WTC11 (cell line): ENCODE results near the gene GTF2F1. TPM values are rescaled to one million over a fixed set of nuclear protein-coding genes. Genes with fewer than 3 reads are reported as not detected.
"Not testable (repeated sequence)": the region's sequence is repeated elsewhere in the genome, so short reads cannot be mapped to it uniquely, and the experiment has no call there.

Experiments used
- ATAC-seq: fragments of 200-7000 bp; cut with Tn5 transposase; 2 replicates; pipeline ENCODE4 v1.10.0; 2021; ENCODE audit warnings: mild to moderate bottlenecking, moderate library complexity
- CTCF ChIA-PET: fragments of 300-600 bp; sonication (Branson Sonifier 250); formaldehyde crosslinking; loops from one replicate; lab custom pipeline; 2021; ENCODE audit warnings: antibody characterized with exemption; lab: Charles Lee
- POLR2A ChIA-PET: fragments of 350-600 bp; sonication (Branson Sonifier 250); formaldehyde crosslinking; loops from one replicate; lab custom pipeline; 2021; ENCODE audit warnings: antibody characterized with exemption; lab: Charles Lee
- DNase-seq: peaks from one replicate; pipeline ENCODE4 v3.0.0; 2021; ENCODE audit warnings: low spot score
- H3K27ac Mint-ChIP-seq: 2 replicates; pipeline ENCODE4 v1.8.0; 2021; ENCODE audit warnings: mixed read lengths
- H3K27me3 Mint-ChIP-seq: 2 replicates; pipeline ENCODE4 v1.8.0; 2021; ENCODE audit warnings: low read depth, mild to moderate bottlenecking, moderate library complexity, mixed read lengths
- H3K36me3 Mint-ChIP-seq: 2 replicates; pipeline ENCODE4 v1.8.0; 2021; ENCODE audit warnings: mixed read lengths
- H3K4me1 Mint-ChIP-seq: 2 replicates; pipeline ENCODE4 v1.8.0; 2022; ENCODE audit warnings: mixed read lengths
- H3K4me3 Mint-ChIP-seq: 2 replicates; pipeline ENCODE4 v1.8.0; 2021; ENCODE audit warnings: mild to moderate bottlenecking, moderate library complexity, mixed read lengths
- H3K9me3 Mint-ChIP-seq: 2 replicates; pipeline ENCODE4 v1.8.0; 2021; ENCODE audit warnings: mixed read lengths
- ATF1 ChIP-seq: sonication (generic); formaldehyde crosslinking; IDR thresholded peaks from 2 replicates; pipeline ENCODE4 v1.8.1; 2023; ENCODE audit warnings: mild to moderate bottlenecking, moderate library complexity, missing genetic modification reagents
- CBFB ChIP-seq: sonication (generic); formaldehyde crosslinking; IDR thresholded peaks from 2 replicates; pipeline ENCODE4 v1.8.1; 2022; ENCODE audit warnings: mild to moderate bottlenecking, low read depth, missing genetic modification reagents
- ESRRA ChIP-seq: sonication (generic); formaldehyde crosslinking; IDR thresholded peaks from 2 replicates; pipeline ENCODE4 v1.8.1; 2022; ENCODE audit warnings: mild to moderate bottlenecking, missing genetic modification reagents, borderline replicate concordance
- FOXJ3 ChIP-seq: sonication (generic); formaldehyde crosslinking; IDR thresholded peaks from 2 replicates; pipeline ENCODE4 v1.9.0; 2021; ENCODE audit warnings: missing genetic modification reagents, mild to moderate bottlenecking, borderline replicate concordance
- HMGA2 ChIP-seq: fragments of 250-450 bp; sonication (Bioruptor Pico); IDR thresholded peaks from 2 replicates; pipeline ENCODE4 v1.4.0; 2021; ENCODE audit warnings: mild to moderate bottlenecking, moderate library complexity
- JAZF1 ChIP-seq: fragments of 250-450 bp; sonication (Bioruptor Pico); IDR thresholded peaks from 2 replicates; pipeline ENCODE4 v1.9.0; 2021; ENCODE audit warnings: moderate library complexity, mild to moderate bottlenecking, inconsistent platforms
- NR2C2 ChIP-seq: sonication (generic); formaldehyde crosslinking; IDR thresholded peaks from 2 replicates; pipeline ENCODE4 v1.8.0; 2022; ENCODE audit warnings: mild to moderate bottlenecking, missing genetic modification reagents
- NR3C1 ChIP-seq: sonication (generic); formaldehyde crosslinking; conservative IDR thresholded peaks from 2 replicates; pipeline ENCODE4 v1.8.1; 2023; ENCODE audit warnings: low read depth, mild to moderate bottlenecking, missing genetic modification reagents
- SP1 ChIP-seq: sonication (generic); formaldehyde crosslinking; conservative IDR thresholded peaks from 2 replicates; pipeline ENCODE4 v1.8.1; 2022; ENCODE audit warnings: missing genetic modification reagents
- ZNF138 ChIP-seq: sonication (generic); formaldehyde crosslinking; conservative IDR thresholded peaks from 2 replicates; pipeline ENCODE4 v1.8.1; 2022; ENCODE audit warnings: mild to moderate bottlenecking, moderate library complexity, missing genetic modification reagents
- ZNF423 ChIP-seq: fragments of 250-450 bp; sonication (Bioruptor Pico); IDR thresholded peaks from 2 replicates; pipeline ENCODE4 v2.1.2; 2022; ENCODE audit warnings: mild to moderate bottlenecking, moderate library complexity
- ZNF425 ChIP-seq: fragments of 250-450 bp; sonication (Bioruptor Pico); conservative IDR thresholded peaks from 2 replicates; pipeline ENCODE4 v1.9.0; 2021; ENCODE audit warnings: mild to moderate bottlenecking
- ZNF671 ChIP-seq: fragments of 250-450 bp; sonication (Bioruptor Pico); IDR thresholded peaks from 2 replicates; pipeline ENCODE4 v1.8.0; 2021; ENCODE audit warnings: mild to moderate bottlenecking
- ZSCAN18 ChIP-seq: fragments of 250-450 bp; sonication (Bioruptor Pico); IDR thresholded peaks from 2 replicates; pipeline ENCODE4 v2.1.2; 2022; ENCODE audit warnings: mild to moderate bottlenecking, moderate library complexity
- total RNA-seq: library from RNA; stranded (reverse); gene quantifications from 3 replicates; pipeline ENCODE4 v1.2.3, GENCODE V29; 2021
- TF ChIP-seq, protein P1 (sequence below): sonication (generic); formaldehyde crosslinking; IDR thresholded peaks from 2 replicates; pipeline ENCODE4 v1.8.0; 2022; ENCODE audit warnings: mild to moderate bottlenecking, missing genetic modification reagents
- TF ChIP-seq, protein P2 (sequence below): fragments of 200-600 bp; IDR thresholded peaks from 2 replicates; pipeline ENCODE4 v1.8.0; 2022; ENCODE audit warnings: antibody characterized with exemption

GTF2F1 gene
- total RNA-seq, 1 experiment from 2014 or later, result 62.4 TPM

GRCh38 chr19:6357174-6357573, 35.8 kb downstream of the GTF2F1 start:
- Mint-ChIP-seq H3K27me3 (peaks cover 8% of the 10 kb centered on the region), H3K9me3 (peaks cover 6% of the 10 kb centered on the region), H3K4me3 (no peak overlapping the region), H3K27ac (no peak overlapping the region), H3K36me3 (no peaks in the 10 kb centered on the region; the same call in 1 of the 2 replicates), H3K4me1 (no peaks in the 10 kb centered on the region)
- DNase-seq, result no peak
- TF ChIP-seq ZNF138 (CRISPR knock-in tag) (no peak), ZNF423 (no peak), CBFB (CRISPR knock-in tag) (no peak), ZNF425 (CRISPR knock-in tag) (no peak), ATF1 (CRISPR knock-in tag) (no peak), JAZF1 (CRISPR knock-in tag) (no peak), NR2C2 (CRISPR knock-in tag) (no peak)
- TF ChIP-seq, protein P1, sequence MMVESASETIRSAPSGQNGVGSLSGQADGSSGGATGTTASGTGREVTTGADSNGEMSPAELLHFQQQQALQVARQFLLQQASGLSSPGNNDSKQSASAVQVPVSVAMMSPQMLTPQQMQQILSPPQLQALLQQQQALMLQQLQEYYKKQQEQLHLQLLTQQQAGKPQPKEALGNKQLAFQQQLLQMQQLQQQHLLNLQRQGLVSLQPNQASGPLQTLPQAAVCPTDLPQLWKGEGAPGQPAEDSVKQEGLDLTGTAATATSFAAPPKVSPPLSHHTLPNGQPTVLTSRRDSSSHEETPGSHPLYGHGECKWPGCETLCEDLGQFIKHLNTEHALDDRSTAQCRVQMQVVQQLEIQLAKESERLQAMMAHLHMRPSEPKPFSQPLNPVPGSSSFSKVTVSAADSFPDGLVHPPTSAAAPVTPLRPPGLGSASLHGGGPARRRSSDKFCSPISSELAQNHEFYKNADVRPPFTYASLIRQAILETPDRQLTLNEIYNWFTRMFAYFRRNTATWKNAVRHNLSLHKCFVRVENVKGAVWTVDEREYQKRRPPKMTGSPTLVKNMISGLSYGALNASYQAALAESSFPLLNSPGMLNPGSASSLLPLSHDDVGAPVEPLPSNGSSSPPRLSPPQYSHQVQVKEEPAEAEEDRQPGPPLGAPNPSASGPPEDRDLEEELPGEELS (CRISPR knock-in tag), result no peak
- TF ChIP-seq, protein P2, sequence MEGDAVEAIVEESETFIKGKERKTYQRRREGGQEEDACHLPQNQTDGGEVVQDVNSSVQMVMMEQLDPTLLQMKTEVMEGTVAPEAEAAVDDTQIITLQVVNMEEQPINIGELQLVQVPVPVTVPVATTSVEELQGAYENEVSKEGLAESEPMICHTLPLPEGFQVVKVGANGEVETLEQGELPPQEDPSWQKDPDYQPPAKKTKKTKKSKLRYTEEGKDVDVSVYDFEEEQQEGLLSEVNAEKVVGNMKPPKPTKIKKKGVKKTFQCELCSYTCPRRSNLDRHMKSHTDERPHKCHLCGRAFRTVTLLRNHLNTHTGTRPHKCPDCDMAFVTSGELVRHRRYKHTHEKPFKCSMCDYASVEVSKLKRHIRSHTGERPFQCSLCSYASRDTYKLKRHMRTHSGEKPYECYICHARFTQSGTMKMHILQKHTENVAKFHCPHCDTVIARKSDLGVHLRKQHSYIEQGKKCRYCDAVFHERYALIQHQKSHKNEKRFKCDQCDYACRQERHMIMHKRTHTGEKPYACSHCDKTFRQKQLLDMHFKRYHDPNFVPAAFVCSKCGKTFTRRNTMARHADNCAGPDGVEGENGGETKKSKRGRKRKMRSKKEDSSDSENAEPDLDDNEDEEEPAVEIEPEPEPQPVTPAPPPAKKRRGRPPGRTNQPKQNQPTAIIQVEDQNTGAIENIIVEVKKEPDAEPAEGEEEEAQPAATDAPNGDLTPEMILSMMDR, result no peak
- ChIA-PET CTCF (interaction anchor here (0.7 to 1.6 kb wide), 2 partner anchors 233 to 309 kb away, joined by 3 to 6 read pairs; no protein-coding TSS in a partner anchor), POLR2A (interaction anchor here (1.1 to 1.4 kb wide), 2 partner anchors 15 to 17 kb away, joined by 3 read pairs; partner anchors contain the start of gene ALKBH7)
- ATAC-seq, result no peak

- ATAC-seq, CTCF ChIA-PET, H3K27ac Mint-ChIP-seq, H3K27me3 Mint-ChIP-seq, H3K36me3 Mint-ChIP-seq, POLR2A ChIA-PET, H3K9me3 Mint-ChIP-seq, DNase-seq, H3K4me3 Mint-ChIP-seq, H3K4me1 Mint-ChIP-seq: not testable (repeated sequence)
Measured at GRCh38 chr19:6355321-6356040, 37.5 kb downstream of the GTF2F1 start.

DNA sequence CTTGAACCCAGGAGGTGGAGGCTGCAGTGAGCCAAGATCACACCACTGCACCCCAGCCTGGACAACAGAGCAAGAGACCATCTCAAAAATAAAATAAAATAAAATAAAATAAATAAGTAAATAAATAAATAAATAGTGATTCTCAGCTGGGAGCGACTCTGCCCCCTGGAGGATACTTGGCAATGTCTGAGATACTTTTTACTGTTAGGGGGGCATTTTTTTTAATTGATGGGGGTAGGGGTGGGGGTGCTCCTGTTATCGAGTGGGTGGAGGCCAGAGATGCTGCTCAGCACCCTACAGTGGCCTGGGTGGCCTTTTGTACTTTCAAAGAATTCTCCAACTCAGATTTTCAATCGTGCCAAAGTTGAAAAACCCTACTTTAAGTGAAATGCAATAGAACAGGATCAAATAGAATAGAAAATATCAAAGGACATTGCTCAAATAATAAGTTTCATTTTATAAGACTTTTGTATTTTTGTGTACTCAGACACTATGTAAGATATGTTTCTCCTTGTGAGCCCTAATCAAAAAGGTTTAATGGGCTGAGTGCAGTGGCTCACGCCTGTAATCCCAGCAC, 38.8 kb downstream of the GTF2F1 start:
- H3K27me3 Mint-ChIP-seq, result peaks cover 3% of the 10 kb centered on the region
- no peaks in the 10 kb centered on the region; the same call in 1 of the 2 replicates for H3K36me3 Mint-ChIP-seq
- no peak overlapping the region for H3K27ac Mint-ChIP-seq
- no peak for ATAC-seq
- H3K4me1 Mint-ChIP-seq, result no peaks in the 10 kb centered on the region
- ChIA-PET CTCF (interaction anchor here (0.6 to 1.2 kb wide), 7 partner anchors 14 to 1697 kb away, joined by 3 to 9 read pairs (median 3); partner anchors contain the start of gene ALKBH7), POLR2A (interaction anchor here (0.6 kb wide), 1 partner anchor 107 kb away, joined by 4 read pairs; no protein-coding TSS in a partner anchor)
- H3K4me3 Mint-ChIP-seq, result no peak overlapping the region
- no peak for DNase-seq
- peaks cover 9% of the 10 kb centered on the region for H3K9me3 Mint-ChIP-seq
- TF ChIP-seq NR3C1 (CRISPR knock-in tag) (no peak), SP1 (CRISPR knock-in tag) (no peak), FOXJ3 (CRISPR knock-in tag) (no peak), ZSCAN18 (CRISPR knock-in tag) (no peak), ESRRA (CRISPR knock-in tag) (no peak), HMGA2 (CRISPR knock-in tag) (no peak), ZNF671 (CRISPR knock-in tag) (no peak)
